ENCODE measurements around the gene PLEKHN1. TPM values are rescaled to one million over a fixed set of nuclear protein-coding genes. Genes with fewer than 3 reads are reported as not detected.

PLEKHN1 gene
- polyA plus RNA-seq, 1 of the 3 experiments (the other 2 are of a cell fraction): not detected

DNA sequence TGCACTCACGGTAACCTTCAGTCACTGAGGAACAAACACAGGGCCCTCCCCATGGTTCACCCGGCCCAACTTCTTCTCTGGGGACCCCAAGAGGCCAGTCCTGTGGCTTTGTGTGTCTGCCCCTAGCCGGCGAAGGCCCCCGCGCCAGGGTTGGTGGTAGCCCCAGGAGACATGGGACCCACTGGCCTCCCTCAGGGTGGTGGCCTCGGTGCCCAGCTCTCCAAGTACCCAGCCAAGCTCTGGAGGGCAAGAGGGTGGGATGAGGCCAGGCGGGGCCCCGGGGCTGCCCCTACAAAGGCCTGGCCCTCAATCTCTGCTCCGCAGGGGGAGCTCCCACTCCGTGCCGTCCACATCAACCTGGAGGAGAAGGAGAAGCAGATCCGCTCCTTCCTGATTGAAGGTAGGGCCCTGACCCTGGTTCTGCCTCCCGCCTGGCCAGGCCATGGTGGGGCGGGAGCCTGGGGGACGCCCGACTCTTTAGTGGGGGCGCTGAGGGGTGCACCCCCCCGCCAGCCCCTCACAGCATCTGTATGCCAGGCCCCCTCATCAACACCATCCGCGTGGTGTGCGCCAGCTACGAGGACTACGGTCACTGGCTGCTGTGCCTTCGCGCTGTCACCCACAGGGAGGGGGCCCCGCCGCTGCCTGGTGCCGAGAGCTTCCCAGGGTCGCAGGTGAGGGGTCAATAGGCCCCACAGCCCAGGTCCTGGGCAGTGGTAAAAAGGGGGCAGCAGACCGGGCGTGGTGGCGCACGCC is 5.6 kb downstream of the PLEKHN1 start:
- Histone ChIP-seq H4K20me1 (ENCODE audit: insufficient read depth) (no peaks in the 10 kb centered on the region), H3K79me2 (ENCODE audit: insufficient read depth) (no peaks in the 10 kb centered on the region), H3K27me3 (ENCODE audit: insufficient read depth) (no peaks in the 10 kb centered on the region), H3K36me3 (replicated peaks in 1 of 2; ENCODE audit: control insufficient read depth in 1 of 2, insufficient read depth in 2 of 2, low read length in 1 of 2) (no peaks in the 10 kb centered on the region), H3F3A (replicated peaks; ENCODE audit: insufficient read depth) (peaks cover 3% of the 10 kb centered on the region), H3K4me3 (ENCODE audit: low read depth in 2 of 2, low read length in 1 of 2) (no peak overlapping the region), H3K9me3 (no peaks in the 10 kb centered on the region), H3K4me2 (no peak overlapping the region), H3K4me1 (ENCODE audit: control insufficient read depth in 1 of 2, insufficient read depth in 2 of 2, low read depth in 1 of 2, low read length in 1 of 2) (peaks cover 0 to 9% of the 10 kb centered on the region in 2 experiments; a peak in 1 of 4 replicates), H2AFZ (ENCODE audit: low read depth) (no peak overlapping the region), H3K9me2 (no peaks in the 10 kb centered on the region), H3K27ac (ENCODE audit: low read depth in 2 of 2, low read length in 1 of 2) (no peak overlapping the region), H3K9ac (no peak overlapping the region)
- POLR2A ChIA-PET: no interaction called here
- TF ChIP-seq JUND (IDR thresholded peaks at IDR 0.05): no peak
- no peak for TF ChIP-seq NRF1 (IDR thresholded peaks at IDR 0.05; ENCODE audit: low read depth, low read length)
- no peak for TF ChIP-seq TCF12 (IDR thresholded peaks at IDR 0.05)
- TF ChIP-seq SIN3A (IDR thresholded peaks at IDR 0.05; ENCODE audit: borderline replicate concordance, low read depth, low read length): no peak
- TF ChIP-seq MXI1 (IDR thresholded peaks at IDR 0.05; ENCODE audit: low read depth, low read length): no peak
- TF ChIP-seq FOXM1 (IDR thresholded peaks at IDR 0.05; ENCODE audit: low read depth): no peak
- TF ChIP-seq SMC3 (IDR thresholded peaks at IDR 0.05; ENCODE audit: low read depth, low read length): no peak
- no peak for TF ChIP-seq RFX5 (IDR thresholded peaks at IDR 0.05; ENCODE audit: low read length)
- TF ChIP-seq, protein P1, sequence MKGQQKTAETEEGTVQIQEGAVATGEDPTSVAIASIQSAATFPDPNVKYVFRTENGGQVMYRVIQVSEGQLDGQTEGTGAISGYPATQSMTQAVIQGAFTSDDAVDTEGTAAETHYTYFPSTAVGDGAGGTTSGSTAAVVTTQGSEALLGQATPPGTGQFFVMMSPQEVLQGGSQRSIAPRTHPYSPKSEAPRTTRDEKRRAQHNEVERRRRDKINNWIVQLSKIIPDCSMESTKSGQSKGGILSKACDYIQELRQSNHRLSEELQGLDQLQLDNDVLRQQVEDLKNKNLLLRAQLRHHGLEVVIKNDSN (IDR thresholded peaks at IDR 0.05; ENCODE audit: borderline replicate concordance, low read depth): no peak
- TF ChIP-seq CHD2 (IDR thresholded peaks at IDR 0.05; ENCODE audit: low read length, partially characterized antibody): no peak
- TF ChIP-seq EP300 (IDR thresholded peaks at IDR 0.05; ENCODE audit: borderline replicate concordance in 1 of 2, low read depth in 1 of 2, low read length in 1 of 2): no peak
- DNase-seq: no peak
- WGBS (ENCODE audit: low lambda C conversion rate): 60% methylated on average over 9 of the region's 34 CpGs
- CTCF ChIA-PET: interaction anchor here (0.9 to 1.7 kb wide), 4 partner anchors 13 to 67 kb away, joined by 3 to 7 read pairs (median 4); partner anchors contain the start of gene NOC2L

DNA sequence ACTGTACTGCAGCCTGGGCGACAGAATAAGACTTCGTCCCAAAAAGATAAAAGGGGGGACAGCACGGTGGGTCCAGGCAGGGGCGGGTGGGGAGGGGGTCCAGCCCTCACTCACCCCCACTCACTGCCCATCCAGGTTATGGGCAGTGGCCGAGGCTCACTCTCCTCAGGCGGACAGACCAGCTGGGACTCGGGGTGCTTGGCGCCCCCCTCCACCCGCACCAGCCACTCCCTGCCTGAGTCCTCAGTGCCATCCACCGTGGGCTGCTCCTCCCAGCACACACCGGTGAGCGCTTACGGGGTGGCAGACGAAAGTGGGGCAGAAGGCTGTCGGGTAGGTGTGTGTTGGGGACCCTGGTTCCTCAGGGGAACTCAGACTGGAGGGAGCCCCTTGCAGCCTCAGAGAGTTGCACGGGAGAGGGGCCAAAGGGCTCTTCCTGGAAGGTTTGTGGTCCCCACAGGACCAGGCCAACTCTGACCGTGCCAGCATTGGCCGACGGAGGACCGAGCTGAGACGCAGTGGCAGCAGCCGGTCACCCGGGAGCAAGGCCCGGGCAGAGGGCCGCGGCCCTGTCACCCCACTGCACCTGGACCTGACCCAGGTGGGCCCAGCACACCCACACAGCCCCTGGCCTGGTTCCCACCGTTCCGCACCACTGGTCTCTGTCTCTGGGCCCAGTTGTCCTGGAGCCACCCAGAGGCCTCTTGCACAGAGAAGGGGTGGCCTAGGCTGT is 6.6 kb downstream of the PLEKHN1 start:
- no peaks in the 10 kb centered on the region for H3K36me3 ChIP-seq (replicated peaks in 1 of 2; ENCODE audit: control insufficient read depth in 1 of 2, insufficient read depth in 2 of 2, low read length in 1 of 2)
- no peaks in the 10 kb centered on the region for H3K79me2 ChIP-seq (ENCODE audit: insufficient read depth)
- H3K4me1 ChIP-seq (ENCODE audit: control insufficient read depth in 1 of 2, insufficient read depth in 2 of 2, low read depth in 1 of 2, low read length in 1 of 2): peaks cover 0 to 9% of the 10 kb centered on the region in 2 experiments; a peak in 1 of 4 replicates
- no peak for DNase-seq
- no peak overlapping the region for H3K4me2 ChIP-seq
- no peaks in the 10 kb centered on the region for H3K9me3 ChIP-seq
- H4K20me1 ChIP-seq (ENCODE audit: insufficient read depth): no peaks in the 10 kb centered on the region
- H3K9ac ChIP-seq: no peak overlapping the region
- ChIA-PET CTCF (interaction anchor here (0.7 to 1.7 kb wide), 4 partner anchors 12 to 68 kb away, joined by 3 to 7 read pairs (median 4); no protein-coding TSS in a partner anchor), POLR2A (no interaction called here)
- H3K4me3 ChIP-seq (ENCODE audit: low read depth in 2 of 2, low read length in 1 of 2): no peak overlapping the region
- H3F3A ChIP-seq (replicated peaks; ENCODE audit: insufficient read depth): peaks cover 3% of the 10 kb centered on the region
- no peak overlapping the region for H3K27ac ChIP-seq (ENCODE audit: low read depth in 2 of 2, low read length in 1 of 2)
- H3K9me2 ChIP-seq: no peaks in the 10 kb centered on the region
- no peak overlapping the region for H2AFZ ChIP-seq (ENCODE audit: low read depth)
- WGBS (ENCODE audit: low lambda C conversion rate): 85% methylated on average over 9 of the region's 28 CpGs
- no peaks in the 10 kb centered on the region for H3K27me3 ChIP-seq (ENCODE audit: insufficient read depth)
- TF ChIP-seq SMC3 (IDR thresholded peaks at IDR 0.05; ENCODE audit: low read depth, low read length): no peak
- TF ChIP-seq NRF1 (IDR thresholded peaks at IDR 0.05; ENCODE audit: low read depth, low read length): no peak
- TF ChIP-seq, protein P1 (IDR thresholded peaks at IDR 0.05; ENCODE audit: borderline replicate concordance, low read depth): no peak
- TF ChIP-seq, protein P2, sequence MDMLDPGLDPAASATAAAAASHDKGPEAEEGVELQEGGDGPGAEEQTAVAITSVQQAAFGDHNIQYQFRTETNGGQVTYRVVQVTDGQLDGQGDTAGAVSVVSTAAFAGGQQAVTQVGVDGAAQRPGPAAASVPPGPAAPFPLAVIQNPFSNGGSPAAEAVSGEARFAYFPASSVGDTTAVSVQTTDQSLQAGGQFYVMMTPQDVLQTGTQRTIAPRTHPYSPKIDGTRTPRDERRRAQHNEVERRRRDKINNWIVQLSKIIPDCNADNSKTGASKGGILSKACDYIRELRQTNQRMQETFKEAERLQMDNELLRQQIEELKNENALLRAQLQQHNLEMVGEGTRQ (IDR thresholded peaks at IDR 0.05; ENCODE audit: borderline replicate concordance, low read depth, low read length): no peak
- TF ChIP-seq TEAD4 (IDR thresholded peaks at IDR 0.05; ENCODE audit: borderline replicate concordance, insufficient read depth): no peak
- TF ChIP-seq RFX5 (IDR thresholded peaks at IDR 0.05; ENCODE audit: low read length): no peak
- TF ChIP-seq GABPA (IDR thresholded peaks at IDR 0.05; ENCODE audit: low read depth): no peak
- TF ChIP-seq, protein P3, sequence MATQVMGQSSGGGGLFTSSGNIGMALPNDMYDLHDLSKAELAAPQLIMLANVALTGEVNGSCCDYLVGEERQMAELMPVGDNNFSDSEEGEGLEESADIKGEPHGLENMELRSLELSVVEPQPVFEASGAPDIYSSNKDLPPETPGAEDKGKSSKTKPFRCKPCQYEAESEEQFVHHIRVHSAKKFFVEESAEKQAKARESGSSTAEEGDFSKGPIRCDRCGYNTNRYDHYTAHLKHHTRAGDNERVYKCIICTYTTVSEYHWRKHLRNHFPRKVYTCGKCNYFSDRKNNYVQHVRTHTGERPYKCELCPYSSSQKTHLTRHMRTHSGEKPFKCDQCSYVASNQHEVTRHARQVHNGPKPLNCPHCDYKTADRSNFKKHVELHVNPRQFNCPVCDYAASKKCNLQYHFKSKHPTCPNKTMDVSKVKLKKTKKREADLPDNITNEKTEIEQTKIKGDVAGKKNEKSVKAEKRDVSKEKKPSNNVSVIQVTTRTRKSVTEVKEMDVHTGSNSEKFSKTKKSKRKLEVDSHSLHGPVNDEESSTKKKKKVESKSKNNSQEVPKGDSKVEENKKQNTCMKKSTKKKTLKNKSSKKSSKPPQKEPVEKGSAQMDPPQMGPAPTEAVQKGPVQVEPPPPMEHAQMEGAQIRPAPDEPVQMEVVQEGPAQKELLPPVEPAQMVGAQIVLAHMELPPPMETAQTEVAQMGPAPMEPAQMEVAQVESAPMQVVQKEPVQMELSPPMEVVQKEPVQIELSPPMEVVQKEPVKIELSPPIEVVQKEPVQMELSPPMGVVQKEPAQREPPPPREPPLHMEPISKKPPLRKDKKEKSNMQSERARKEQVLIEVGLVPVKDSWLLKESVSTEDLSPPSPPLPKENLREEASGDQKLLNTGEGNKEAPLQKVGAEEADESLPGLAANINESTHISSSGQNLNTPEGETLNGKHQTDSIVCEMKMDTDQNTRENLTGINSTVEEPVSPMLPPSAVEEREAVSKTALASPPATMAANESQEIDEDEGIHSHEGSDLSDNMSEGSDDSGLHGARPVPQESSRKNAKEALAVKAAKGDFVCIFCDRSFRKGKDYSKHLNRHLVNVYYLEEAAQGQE (IDR thresholded peaks at IDR 0.05; ENCODE audit: low read depth, low read length): no peak
- TF ChIP-seq, protein P4, sequence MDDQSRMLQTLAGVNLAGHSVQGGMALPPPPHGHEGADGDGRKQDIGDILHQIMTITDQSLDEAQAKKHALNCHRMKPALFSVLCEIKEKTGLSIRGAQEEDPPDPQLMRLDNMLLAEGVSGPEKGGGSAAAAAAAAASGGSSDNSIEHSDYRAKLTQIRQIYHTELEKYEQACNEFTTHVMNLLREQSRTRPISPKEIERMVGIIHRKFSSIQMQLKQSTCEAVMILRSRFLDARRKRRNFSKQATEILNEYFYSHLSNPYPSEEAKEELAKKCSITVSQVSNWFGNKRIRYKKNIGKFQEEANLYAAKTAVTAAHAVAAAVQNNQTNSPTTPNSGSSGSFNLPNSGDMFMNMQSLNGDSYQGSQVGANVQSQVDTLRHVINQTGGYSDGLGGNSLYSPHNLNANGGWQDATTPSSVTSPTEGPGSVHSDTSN (IDR thresholded peaks at IDR 0.05): no peak
- no peak for TF ChIP-seq POLR2AphosphoS5 (IDR thresholded peaks at IDR 0.05; ENCODE audit: low read depth, low read length)
- no peak for TF ChIP-seq TAF1 (IDR thresholded peaks at IDR 0.05; ENCODE audit: borderline replicate concordance, low read depth, low read length)

All from SK-N-SH (cell line).